HCT116 (cell line): ENCODE results near the gene USH1G. TPM values are rescaled to one million over a fixed set of nuclear protein-coding genes. Genes with fewer than 3 reads are reported as not detected.
A peak's percentile ranks its signal among the peaks of the same experiment; 100 is the strongest.

Experiments
- ATAC-seq: fragments of 200-7000 bp; cut with Tn5 transposase; 2 replicates; pipeline ENCODE4 v1.9.1; 2020; ENCODE audit warnings: mild to moderate bottlenecking, moderate library complexity
- BruUV-seq: library from RNA; stranded (reverse); fragments of 400-500 nt; replicated peaks from 2 replicates; lab custom pipeline; 2021; lab: Mats Ljungman, UMichigan
- CTCF ChIA-PET: fragments of 300-600 bp; sonication (Branson Sonifier 250); formaldehyde crosslinking; loops from one replicate; lab custom pipeline; 2021; ENCODE audit warnings: antibody characterized with exemption; lab: Charles Lee
- POLR2A ChIA-PET: fragments of 300-600, 350-600 bp; sonication (Branson Sonifier 250); formaldehyde crosslinking; loops from one replicate; lab custom pipeline; 2021; ENCODE audit warnings: antibody characterized with exemption; lab: Charles Lee
- RAD21 ChIA-PET, 2 experiments: fragments of 300-600 bp; sonication (Branson Sonifier 250); formaldehyde crosslinking; loops; one replicate each; lab custom pipeline; 2023; ENCODE audit warnings: low total read pairs in 2 of 2; ENCODE audit not compliant: uncharacterized antibody in 2 of 2, unreplicated experiment in 2 of 2, low non-redundant PET in 1 of 2; lab: Charles Lee
- DNase-seq: peaks from one replicate; pipeline ENCODE4 v3.0.0-alpha.2; 2010; ENCODE audit warnings: low read depth, low spot score
- H2AFZ ChIP-seq: fragments of 200-600 bp; shearing (Covaris generic), sonication (generic); 2 replicates; pipeline ENCODE4 v1.6.1; 2017; ENCODE audit warnings: low read depth, mixed run types, mixed read lengths, antibody characterized with exemption, low read length; ENCODE audit not compliant: poor library complexity, severe bottlenecking
- H3K27ac ChIP-seq: 2 replicates; pipeline ENCODE4 v1.5.1; 2012; ENCODE audit warnings: low read depth, low read length
- H3K27me3 ChIP-seq: fragments of 200-600 bp; sonication (generic); 2 replicates; pipeline ENCODE4 v1.6.1; 2016; ENCODE audit warnings: mixed run types, low read length, mixed read lengths; ENCODE audit not compliant: insufficient read depth
- H3K36me3 ChIP-seq, 2 experiments: fragments of 200-500 bp in 1 of 2; fragments of 200-600 bp in 1 of 2; sonication (Bioruptor generic) in 1 of 2; sonication (generic) in 1 of 2; 2 replicates each; pipeline versions ENCODE4 v1.5.1 to v1.6.1; 2014 to 2016; ENCODE audit warnings: low read length in 2 of 2, inconsistent platforms in 1 of 2, mixed read lengths in 1 of 2, mixed run types in 1 of 2; ENCODE audit not compliant: insufficient read depth in 2 of 2, control insufficient read depth in 1 of 2
- H3K4me1 ChIP-seq, 2 experiments: fragments of 200-600 bp in 1 of 2; sonication (generic) in 1 of 2; 2 replicates each; pipeline versions ENCODE4 v1.5.1 to v1.6.1; 2012 to 2017; ENCODE audit warnings: low read length in 2 of 2, inconsistent platforms in 1 of 2, mild to moderate bottlenecking in 1 of 2, mixed read lengths in 1 of 2, mixed run types in 1 of 2, moderate library complexity in 1 of 2; ENCODE audit not compliant: insufficient read depth in 2 of 2, control insufficient read depth in 1 of 2
- H3K4me2 ChIP-seq: fragments of 200-600 bp; sonication (generic); 2 replicates; pipeline ENCODE4 v1.6.1; 2017; ENCODE audit warnings: mixed run types, low read length, mixed read lengths
- H3K4me3 ChIP-seq, 2 experiments: fragments of 200-600 bp in 1 of 2; sonication (generic) in 1 of 2; replicated peaks in 1 of 2; 2 replicates each; pipeline ENCODE4 v1.5.1; 2011 to 2016; ENCODE audit warnings: low read length in 2 of 2, control low read depth in 1 of 2, low read depth in 1 of 2, mild to moderate bottlenecking in 1 of 2, mixed read lengths in 1 of 2, mixed run types in 1 of 2
- H3K79me2 ChIP-seq: fragments of 200-600 bp; sonication (generic); 2 replicates; pipeline ENCODE4 v1.6.1; 2017; ENCODE audit warnings: mild to moderate bottlenecking, mixed run types, low read length, moderate library complexity, mixed read lengths; ENCODE audit not compliant: insufficient read depth
- H3K9ac ChIP-seq: fragments of 200-600 bp; sonication (generic); 2 replicates; pipeline ENCODE4 v1.6.1; 2016; ENCODE audit warnings: low read length, mixed read lengths
- H3K9me2 ChIP-seq: fragments of 200-600 bp; sonication (generic), shearing (Covaris generic); 2 replicates; pipeline ENCODE4 v1.6.1; 2017; ENCODE audit warnings: mixed run types, mild to moderate bottlenecking, moderate library complexity; ENCODE audit not compliant: insufficient read depth
- H3K9me3 ChIP-seq, 2 experiments: fragments of 200-500 bp in 1 of 2; fragments of 200-600 bp in 1 of 2; sonication (Bioruptor generic) in 1 of 2; sonication (generic) in 1 of 2; 2 replicates each; pipeline ENCODE4 v1.6.1; 2014 to 2017; ENCODE audit warnings: low read length in 2 of 2, mixed read lengths in 2 of 2, inconsistent platforms in 1 of 2, low read depth in 1 of 2, mild to moderate bottlenecking in 1 of 2, mixed run types in 1 of 2, moderate library complexity in 1 of 2; ENCODE audit not compliant: control insufficient read depth in 1 of 2, insufficient read depth in 1 of 2
- H4K20me1 ChIP-seq: fragments of 200-600 bp; sonication (generic), shearing (Covaris generic); 2 replicates; pipeline ENCODE4 v1.6.1; 2017; ENCODE audit warnings: mixed run types, mild to moderate bottlenecking, moderate library complexity; ENCODE audit not compliant: insufficient read depth
- EGR1 ChIP-seq: IDR thresholded peaks from 2 replicates; pipeline ENCODE4 v1.6.1; 2012; ENCODE audit warnings: low read depth
- ELF1 ChIP-seq: IDR thresholded peaks from 2 replicates; pipeline ENCODE4 v1.6.1; 2012; ENCODE audit warnings: low read depth, borderline replicate concordance
- EZH2phosphoT487 ChIP-seq: fragments of 200-600 bp; IDR thresholded peaks from 2 replicates; pipeline ENCODE4 v1.6.1; 2018; ENCODE audit warnings: antibody characterized with exemption, borderline replicate concordance
- FOSL1 ChIP-seq: IDR thresholded peaks from 2 replicates; pipeline ENCODE4 v1.6.1; 2012; ENCODE audit warnings: low read depth
- JUND ChIP-seq: IDR thresholded peaks from 2 replicates; pipeline ENCODE4 v1.6.1; 2012
- POLR2A ChIP-seq: IDR thresholded peaks from 2 replicates; pipeline ENCODE4 v1.7.0; 2011; ENCODE audit warnings: borderline replicate concordance; ENCODE audit not compliant: insufficient read depth, insufficient read length; ENCODE audit errors: extremely low read depth
- POLR2AphosphoS5 ChIP-seq: IDR thresholded peaks from 2 replicates; pipeline ENCODE4 v1.6.1; 2011; ENCODE audit warnings: mild to moderate bottlenecking, low read depth, low read length, moderate library complexity
- SIN3A ChIP-seq: IDR thresholded peaks from 2 replicates; pipeline ENCODE4 v1.6.1; 2012; ENCODE audit warnings: low read depth
- SP1 ChIP-seq: IDR thresholded peaks from 2 replicates; pipeline ENCODE4 v1.6.1; 2012; ENCODE audit warnings: low read depth
- SRF ChIP-seq: IDR thresholded peaks from 2 replicates; pipeline ENCODE4 v1.6.1; 2012; ENCODE audit warnings: low read depth
- TCF7L2 ChIP-seq: IDR thresholded peaks from 2 replicates; pipeline ENCODE4 v1.7.0; 2011; ENCODE audit warnings: borderline replicate concordance, inconsistent platforms; ENCODE audit not compliant: insufficient read depth, insufficient read length; ENCODE audit errors: extremely low read depth
- ZFX ChIP-seq: fragments of 450-650 bp; IDR thresholded peaks from 2 replicates; pipeline ENCODE4 v1.6.1; 2017
- ZNF274 ChIP-seq: fragments of 200-500 bp; sonication (Bioruptor generic); IDR thresholded peaks from 2 replicates; pipeline ENCODE4 v1.6.1; 2014; ENCODE audit warnings: mild to moderate bottlenecking, low read depth, low read length, inconsistent platforms
- intact Hi-C: fragments of 100-400 bp; cut with micrococcal nuclease; formaldehyde crosslinking; loops from 2 replicates; pipeline ENCODE4 v1.10.0; 2022
- total RNA-seq: library from RNA; stranded (reverse); gene quantifications from one replicate; pipeline ENCODE4 v1.2.1, GENCODE V29; 2021; ENCODE audit not compliant: unreplicated experiment
- TF ChIP-seq, protein P1 (sequence below): IDR thresholded peaks from 2 replicates; pipeline ENCODE4 v1.6.1; 2012; ENCODE audit warnings: low read depth
- TF ChIP-seq, protein P2 (sequence below): IDR thresholded peaks from 2 replicates; pipeline ENCODE4 v1.6.1; 2012
- TF ChIP-seq, protein P3 (sequence below): IDR thresholded peaks from 2 replicates; pipeline ENCODE4 v1.6.1; 2011; ENCODE audit warnings: mild to moderate bottlenecking, low read length, moderate library complexity; ENCODE audit not compliant: insufficient replicate concordance; ENCODE audit errors: extremely low read depth

USH1G gene
- total RNA-seq, 1 experiment from 2014 or later = 3.1 TPM

DNA sequence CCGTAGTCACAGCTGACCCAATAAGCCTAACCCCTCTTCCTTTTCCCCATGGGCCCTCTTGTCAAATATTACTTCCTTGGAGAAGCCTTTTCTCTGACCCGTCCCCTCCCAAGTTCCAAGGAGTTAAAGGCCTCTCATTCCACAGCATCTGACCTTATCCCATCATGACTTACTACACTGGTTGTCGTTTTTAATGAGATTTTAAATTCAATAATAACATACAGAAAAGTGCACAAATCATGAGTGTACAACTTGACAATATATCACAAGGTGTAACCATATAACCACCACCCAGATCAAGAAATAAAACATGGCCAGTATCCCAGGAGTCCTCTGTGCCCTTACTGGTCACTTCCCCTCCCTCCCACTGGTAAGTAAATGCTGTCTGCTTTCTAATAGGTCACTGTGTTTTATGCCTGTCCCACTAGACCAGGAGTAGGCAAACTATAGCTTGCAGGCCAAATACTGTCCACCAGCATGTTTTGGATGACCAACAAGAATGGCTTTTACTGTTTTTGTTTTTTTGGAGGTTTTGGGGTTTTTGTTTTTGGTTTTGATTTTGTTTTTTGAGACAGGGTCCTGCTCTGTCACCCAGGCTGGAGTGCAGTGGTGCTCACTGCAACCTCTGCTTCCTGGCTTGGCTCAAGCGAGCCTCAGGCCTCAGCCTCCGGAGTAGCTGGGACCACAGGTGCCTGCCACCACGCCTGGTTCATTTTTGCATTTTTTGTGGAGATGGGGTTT, 49.0 kb downstream of the USH1G start (continued):
- TF ChIP-seq, protein P1, sequence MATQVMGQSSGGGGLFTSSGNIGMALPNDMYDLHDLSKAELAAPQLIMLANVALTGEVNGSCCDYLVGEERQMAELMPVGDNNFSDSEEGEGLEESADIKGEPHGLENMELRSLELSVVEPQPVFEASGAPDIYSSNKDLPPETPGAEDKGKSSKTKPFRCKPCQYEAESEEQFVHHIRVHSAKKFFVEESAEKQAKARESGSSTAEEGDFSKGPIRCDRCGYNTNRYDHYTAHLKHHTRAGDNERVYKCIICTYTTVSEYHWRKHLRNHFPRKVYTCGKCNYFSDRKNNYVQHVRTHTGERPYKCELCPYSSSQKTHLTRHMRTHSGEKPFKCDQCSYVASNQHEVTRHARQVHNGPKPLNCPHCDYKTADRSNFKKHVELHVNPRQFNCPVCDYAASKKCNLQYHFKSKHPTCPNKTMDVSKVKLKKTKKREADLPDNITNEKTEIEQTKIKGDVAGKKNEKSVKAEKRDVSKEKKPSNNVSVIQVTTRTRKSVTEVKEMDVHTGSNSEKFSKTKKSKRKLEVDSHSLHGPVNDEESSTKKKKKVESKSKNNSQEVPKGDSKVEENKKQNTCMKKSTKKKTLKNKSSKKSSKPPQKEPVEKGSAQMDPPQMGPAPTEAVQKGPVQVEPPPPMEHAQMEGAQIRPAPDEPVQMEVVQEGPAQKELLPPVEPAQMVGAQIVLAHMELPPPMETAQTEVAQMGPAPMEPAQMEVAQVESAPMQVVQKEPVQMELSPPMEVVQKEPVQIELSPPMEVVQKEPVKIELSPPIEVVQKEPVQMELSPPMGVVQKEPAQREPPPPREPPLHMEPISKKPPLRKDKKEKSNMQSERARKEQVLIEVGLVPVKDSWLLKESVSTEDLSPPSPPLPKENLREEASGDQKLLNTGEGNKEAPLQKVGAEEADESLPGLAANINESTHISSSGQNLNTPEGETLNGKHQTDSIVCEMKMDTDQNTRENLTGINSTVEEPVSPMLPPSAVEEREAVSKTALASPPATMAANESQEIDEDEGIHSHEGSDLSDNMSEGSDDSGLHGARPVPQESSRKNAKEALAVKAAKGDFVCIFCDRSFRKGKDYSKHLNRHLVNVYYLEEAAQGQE = no peak
- TF ChIP-seq ZFX (no peak), ZNF274 (no peak), SIN3A (no peak), POLR2AphosphoS5 (peak; percentile 66; the same call in 1 of the 2 replicates)

DNA sequence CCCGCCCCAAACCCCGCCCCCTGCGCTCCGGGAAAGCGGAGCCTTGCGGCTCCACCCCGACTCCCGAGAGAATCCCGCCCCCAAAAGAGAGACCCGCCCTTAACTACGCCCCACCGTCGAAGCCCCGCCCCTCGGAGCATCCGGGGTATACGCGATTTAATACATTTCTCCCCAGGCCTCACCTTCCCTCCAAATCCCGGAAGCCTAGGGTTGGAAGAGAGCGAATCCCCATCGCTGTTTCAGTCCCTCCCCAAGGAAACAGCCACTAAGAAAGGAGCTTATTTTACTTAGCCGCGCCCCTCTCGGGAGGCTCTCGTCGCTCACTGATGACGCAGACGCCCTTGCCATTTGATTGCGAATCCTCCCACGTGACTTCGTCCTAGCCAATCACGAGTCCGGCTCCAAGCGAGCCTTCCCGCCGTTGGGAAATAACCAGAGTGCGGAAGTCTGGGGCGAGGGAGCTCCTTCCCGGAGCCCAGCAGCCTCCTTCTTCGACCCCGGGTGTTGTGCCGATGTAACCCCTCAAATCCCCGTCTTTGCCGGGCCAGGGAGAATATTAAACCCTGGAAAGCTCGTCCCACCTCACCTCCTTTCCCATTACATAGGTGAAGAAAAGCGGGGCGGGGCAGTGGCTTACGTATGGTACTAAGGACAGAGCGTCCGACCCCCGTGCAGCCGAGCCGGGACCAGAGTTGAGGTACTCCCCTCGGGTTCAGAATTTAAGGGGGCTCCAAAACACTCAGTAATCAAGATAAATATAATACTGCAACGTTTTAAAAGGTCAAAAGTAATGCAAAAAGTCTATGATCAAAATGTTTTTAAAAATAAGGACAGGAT, 49.8 kb downstream of the USH1G start:
- ChIA-PET POLR2A (interaction anchor here (0.5 to 2.3 kb wide), 39 partner anchors 9 to 398 kb away, joined by 3 to 23 read pairs (median 4); partner anchors contain the start of genes ARMC7, FADS6, GRIN2C and JPT1), RAD21 (interaction anchor here (0.6 to 2.3 kb wide), 5 partner anchors 8 to 506 kb away, joined by 3 to 11 read pairs (median 4); partner anchors contain the start of gene MRPL58 (in 1 of the 2)), CTCF (interaction anchor here (0.7 to 3.1 kb wide), 20 partner anchors 8 to 505 kb away, joined by 3 to 40 read pairs (median 5); partner anchors contain the start of genes FADS6, MIF4GD, OTOP2 and RAB37)
- Histone ChIP-seq H3K9ac (peak overlapping the region; percentile 90), H3K27me3 (no peaks in the 10 kb centered on the region), H3K27ac (peak overlapping the region; percentile 94), H3K36me3 (no peaks in the 10 kb centered on the region), H3K79me2 (peaks cover 12% of the 10 kb centered on the region), H2AFZ (no peak overlapping the region), H3K4me1 (peaks cover 14 to 45% of the 10 kb centered on the region in 2 experiments), H4K20me1 (no peaks in the 10 kb centered on the region), H3K9me3 (no peaks in the 10 kb centered on the region), H3K9me2 (no peaks in the 10 kb centered on the region), H3K4me3 (peak overlapping the region; percentile 87 to 96), H3K4me2 (peak overlapping the region; percentile 99)
- DNase-seq (peak; percentile 100), ATAC-seq (peak; percentile 87)
- no peak for TF ChIP-seq EZH2phosphoT487
- TF ChIP-seq ELF1 = peak; percentile 98; the same call in 1 of the 2 replicates
- TF ChIP-seq FOSL1 = no peak
- TF ChIP-seq, protein P2, sequence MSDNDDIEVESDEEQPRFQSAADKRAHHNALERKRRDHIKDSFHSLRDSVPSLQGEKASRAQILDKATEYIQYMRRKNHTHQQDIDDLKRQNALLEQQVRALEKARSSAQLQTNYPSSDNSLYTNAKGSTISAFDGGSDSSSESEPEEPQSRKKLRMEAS = peak; percentile 87; the same call in 1 of the 2 replicates
- peak; percentile 96 for TF ChIP-seq SRF
- peak; percentile 93 for TF ChIP-seq POLR2A
- TF ChIP-seq POLR2AphosphoS5 = peak; percentile 97
- TF ChIP-seq, protein P3, sequence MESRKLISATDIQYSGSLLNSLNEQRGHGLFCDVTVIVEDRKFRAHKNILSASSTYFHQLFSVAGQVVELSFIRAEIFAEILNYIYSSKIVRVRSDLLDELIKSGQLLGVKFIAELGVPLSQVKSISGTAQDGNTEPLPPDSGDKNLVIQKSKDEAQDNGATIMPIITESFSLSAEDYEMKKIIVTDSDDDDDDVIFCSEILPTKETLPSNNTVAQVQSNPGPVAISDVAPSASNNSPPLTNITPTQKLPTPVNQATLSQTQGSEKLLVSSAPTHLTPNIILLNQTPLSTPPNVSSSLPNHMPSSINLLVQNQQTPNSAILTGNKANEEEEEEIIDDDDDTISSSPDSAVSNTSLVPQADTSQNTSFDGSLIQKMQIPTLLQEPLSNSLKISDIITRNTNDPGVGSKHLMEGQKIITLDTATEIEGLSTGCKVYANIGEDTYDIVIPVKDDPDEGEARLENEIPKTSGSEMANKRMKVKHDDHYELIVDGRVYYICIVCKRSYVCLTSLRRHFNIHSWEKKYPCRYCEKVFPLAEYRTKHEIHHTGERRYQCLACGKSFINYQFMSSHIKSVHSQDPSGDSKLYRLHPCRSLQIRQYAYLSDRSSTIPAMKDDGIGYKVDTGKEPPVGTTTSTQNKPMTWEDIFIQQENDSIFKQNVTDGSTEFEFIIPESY = peak; percentile 19
- no peak for TF ChIP-seq EGR1
- TF ChIP-seq TCF7L2 = peak; percentile 20
- peak; percentile 100 for TF ChIP-seq SP1
- no peak for TF ChIP-seq JUND
- BruUV-seq = TSS peak; percentile 97
- intact Hi-C loops = loop anchor here (5.0 kb wide), 3 partner anchors 84 to 159 kb away; partner anchors contain the start of gene NAT9
